ENCODE measurements around the gene MATCAP1.

MATCAP1 gene

DNA sequence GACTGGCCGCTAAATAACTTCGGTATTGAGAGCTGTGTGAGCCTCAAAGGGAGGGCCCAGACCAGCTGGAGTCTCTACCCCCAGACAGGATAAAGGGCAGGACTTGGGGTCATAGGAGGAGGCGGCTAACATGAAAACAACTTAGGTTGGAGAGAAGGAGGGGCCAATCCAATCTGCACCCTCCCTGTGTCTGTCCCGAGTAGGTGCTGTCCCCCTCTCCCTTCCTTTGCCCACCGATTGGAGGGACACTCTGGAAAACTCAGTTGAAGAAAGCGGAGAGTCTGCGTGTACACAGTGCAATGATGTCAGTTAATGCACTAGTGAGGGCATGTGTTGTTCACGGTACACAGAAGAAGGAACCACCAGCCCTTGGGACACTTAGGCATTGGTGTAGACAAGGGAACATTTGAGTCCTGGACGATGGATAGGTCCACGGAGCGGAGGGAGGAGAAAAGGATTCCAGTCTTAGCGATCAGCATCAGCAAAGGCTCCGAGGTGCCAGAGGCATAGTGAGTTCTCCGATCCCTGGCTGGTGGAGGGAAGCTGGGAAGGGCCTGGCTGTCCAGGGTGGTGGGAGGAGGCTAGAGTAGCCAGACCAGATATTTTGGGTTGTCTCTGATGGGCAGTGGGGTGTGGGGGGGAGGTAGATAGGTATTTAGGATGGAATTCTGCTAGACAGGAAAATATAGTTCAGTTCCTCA lies 12.7 kb downstream of the MATCAP1 start:
- no peak for DNase-seq

DNA sequence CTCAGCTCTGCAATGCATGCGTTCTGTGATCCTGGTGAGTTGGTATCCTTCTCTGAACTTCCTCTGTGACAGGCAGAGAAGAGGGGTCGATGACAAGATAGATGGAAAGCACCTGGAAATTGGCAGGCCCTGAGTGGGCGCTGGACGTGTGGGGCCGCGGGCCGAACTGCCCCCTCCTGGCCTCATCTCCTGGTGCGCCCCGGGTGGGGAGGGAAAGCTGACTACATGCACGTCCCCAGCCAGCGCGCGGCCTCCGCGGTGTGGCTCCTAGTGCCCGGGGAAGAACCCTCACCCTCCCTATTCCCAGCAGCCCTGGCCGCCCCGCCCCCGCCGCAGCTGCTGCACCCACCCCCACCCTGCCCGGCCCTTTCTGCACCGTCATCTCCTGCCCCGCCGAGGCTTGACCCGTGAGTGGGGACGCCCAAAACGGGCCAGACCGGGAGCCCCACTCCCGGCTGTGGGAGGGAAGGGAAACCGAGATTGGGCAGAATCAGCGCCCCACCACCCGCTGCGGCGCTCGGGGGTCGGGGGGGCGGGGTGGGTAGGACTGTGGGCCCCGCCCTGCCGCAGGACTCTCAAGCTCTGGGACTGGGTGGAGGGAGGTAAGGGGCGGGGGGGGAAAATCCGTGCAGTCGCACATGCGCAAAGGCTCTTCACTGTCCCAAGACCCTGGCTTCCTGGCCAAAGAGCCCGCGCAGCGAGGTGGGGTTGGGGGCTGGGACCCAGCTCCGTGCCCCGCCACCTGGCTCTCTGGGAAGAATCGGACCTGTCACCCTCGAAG lies 13.4 kb downstream of the MATCAP1 start, which contains the start of gene NOL3:
Gene NOL3 (plus strand): TSS at position 371 of the 781 bp plus-strand sequence.
- no peak for DNase-seq

GRCh38 chr16:67169642-67170167 lies 14.1 kb downstream of the MATCAP1 start:
- DNase-seq, result no peak

- DNase-seq, result no peak
Measured at GRCh38 chr16:67169011-67169451, 14.7 kb downstream of the MATCAP1 start.

DNA sequence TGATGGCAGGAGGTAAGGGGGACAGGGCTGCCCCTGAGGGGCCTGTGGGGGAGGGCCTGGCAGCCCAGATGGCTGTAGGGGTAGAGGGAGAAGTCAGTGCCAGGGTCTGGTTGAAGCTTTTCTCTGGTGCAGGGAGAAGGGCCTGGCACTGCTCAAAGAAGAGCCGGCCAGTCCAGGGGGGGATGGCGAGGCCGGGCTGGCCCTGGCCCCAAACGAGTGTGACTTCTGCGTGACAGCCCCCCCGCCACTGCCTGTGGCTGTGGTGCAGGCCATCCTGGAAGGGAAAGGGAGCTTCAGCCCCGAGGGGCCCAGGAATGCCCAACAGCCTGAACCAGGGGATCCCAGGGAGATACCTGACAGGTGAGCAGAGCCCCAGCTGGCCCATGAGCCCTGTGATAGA lies 16.2 kb downstream of the MATCAP1 start:
- no peak for DNase-seq

- no peak for DNase-seq
Measured at GRCh38 chr16:67166598-67167168, 17.1 kb downstream of the MATCAP1 start.

DNA sequence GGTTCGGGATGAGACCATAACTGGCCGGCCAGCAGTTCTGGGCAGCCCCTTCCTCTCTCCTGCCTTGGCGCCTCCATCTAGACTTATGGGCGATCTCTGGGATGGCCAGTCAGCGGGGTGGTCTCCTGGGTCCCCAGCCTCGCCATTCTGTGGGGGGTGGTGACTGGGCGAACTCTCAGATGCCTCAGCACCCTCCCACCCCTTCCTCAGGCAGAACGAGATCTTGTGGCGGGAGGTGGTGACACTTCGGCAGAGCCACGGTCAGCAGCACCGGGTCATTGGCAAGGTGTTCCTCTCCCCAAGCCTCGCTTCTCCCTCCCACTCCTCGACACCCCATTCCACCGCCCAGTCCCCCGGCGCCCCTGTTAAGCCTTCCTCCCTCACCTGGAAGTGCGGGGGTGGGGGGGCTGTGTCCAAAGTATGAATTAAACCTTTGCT lies 17.6 kb downstream of the MATCAP1 start:
- no peak for DNase-seq

- DNase-seq, result no peak
Measured at GRCh38 chr16:67165121-67166078, 18.4 kb downstream of the MATCAP1 start.

DNA sequence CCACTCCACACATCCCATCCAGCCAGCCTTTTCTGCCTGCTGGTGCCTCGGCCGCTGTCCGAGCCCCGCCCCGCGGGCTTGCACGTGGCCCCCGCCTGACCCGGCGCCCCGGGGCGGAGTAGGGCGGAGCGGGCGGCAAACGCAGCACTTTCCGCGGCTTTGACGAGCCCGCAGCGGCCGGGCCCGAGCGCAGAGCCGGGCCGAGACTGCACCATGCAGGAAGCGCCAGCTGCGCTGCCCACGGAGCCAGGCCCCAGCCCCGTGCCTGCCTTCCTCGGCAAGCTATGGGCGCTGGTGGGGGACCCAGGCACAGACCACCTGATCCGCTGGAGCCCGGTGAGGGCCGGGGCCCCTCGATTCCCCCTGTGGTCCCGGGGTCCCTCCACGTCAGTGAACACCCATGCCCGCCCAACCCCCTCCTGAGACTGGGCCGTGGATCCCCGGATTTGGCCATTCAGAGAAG lies 19.1 kb downstream of the MATCAP1 start, which contains the start of gene HSF4:
Gene HSF4 (plus strand): TSS at position 147 of the 463 bp plus-strand sequence. CDS start 67 bp downstream, at position 214.
- DNase-seq, result no peak

DNA sequence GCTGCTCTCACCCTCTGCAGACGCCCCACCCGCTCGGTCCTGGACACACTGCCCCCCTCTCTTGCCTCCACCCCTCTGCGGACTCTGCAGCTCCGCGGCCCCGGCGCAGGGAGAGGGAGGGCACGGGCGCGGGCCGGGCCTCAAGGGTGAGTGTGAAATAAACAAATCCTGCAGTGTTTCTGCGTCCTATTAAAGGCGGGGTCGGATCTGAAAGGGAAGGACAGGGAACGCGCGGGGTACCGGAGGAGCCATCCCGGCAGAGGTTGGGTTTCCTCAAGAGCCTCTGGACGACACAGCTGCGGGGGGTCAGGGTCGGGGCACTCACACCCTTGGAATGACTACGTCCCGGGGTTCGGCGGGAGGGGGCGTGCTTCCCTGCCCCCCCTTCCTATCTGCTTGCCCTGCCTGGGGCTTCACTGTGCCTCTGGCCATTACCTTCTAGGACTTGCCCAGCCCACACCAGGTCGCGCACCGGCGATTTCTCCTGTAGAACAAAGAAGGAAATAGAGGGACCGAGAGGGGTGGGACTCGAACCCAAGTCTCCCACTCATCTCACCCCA lies 19.7 kb downstream of the MATCAP1 start:
- no peak for DNase-seq

DNA sequence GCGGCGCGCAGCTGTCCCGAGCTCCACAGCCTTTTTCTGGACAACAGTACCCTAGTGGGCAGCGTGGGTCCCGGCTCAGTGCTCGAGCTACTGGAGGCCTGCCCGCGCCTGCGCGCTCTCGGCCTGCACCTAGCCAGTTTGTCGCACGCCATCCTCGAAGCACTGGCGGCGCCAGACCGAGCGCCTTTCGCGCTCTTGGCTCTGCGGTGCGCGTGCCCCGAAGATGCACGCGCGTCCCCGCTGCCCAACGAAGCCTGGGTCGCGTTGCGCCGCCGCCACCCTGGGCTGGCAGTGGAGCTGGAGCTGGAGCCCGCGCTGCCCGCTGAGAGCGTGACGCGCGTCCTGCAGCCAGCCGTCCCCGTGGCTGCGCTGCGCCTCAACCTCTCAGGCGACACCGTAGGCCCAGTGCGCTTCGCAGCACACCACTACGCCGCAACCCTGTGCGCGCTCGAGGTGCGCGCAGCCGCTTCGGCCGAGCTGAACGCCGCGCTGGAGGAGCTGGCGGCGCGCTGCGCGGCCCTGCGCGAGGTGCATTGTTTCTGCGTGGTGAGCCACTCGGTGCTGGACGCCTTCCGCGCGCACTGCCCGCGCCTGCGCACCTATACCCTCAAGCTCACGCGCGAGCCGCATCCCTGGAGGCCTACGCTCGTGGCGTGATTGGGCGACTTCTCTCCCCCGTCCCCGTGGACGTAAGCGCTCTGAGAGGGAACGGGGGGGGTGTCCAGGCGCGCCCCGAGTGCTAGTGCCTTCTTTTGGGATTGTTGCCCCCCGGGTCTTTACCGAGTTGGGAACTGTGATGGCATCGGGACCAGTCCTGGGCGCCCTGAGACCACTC lies 20.4 kb downstream of the MATCAP1 start:
- no peak for DNase-seq

- DNase-seq, result no peak
Measured at GRCh38 chr16:67162506-67163163, 21.1 kb downstream of the MATCAP1 start.

DNA sequence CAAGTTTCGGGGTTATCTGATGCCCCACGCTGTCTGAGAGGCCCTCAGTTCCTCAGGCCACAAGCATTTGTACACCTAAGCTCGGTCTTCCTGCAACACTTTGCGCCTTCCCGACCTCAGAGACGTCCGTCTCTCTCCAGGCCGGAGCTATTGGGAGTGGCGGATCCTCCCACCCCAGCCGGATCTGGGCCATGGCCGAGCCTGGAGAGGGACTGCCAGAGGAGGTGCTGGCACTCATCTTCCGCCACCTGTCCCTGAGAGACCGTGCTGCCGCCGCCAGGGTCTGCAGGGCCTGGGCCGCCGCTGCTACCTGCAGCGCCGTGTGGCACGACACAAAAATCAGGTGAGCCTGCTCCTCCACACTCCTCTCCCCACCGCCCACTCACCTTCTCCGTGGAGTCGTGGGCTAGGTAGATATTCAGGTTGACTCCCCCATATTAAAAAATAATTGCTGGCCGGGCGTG lies 22.1 kb downstream of the MATCAP1 start:
- DNase-seq, result no peak

DNA sequence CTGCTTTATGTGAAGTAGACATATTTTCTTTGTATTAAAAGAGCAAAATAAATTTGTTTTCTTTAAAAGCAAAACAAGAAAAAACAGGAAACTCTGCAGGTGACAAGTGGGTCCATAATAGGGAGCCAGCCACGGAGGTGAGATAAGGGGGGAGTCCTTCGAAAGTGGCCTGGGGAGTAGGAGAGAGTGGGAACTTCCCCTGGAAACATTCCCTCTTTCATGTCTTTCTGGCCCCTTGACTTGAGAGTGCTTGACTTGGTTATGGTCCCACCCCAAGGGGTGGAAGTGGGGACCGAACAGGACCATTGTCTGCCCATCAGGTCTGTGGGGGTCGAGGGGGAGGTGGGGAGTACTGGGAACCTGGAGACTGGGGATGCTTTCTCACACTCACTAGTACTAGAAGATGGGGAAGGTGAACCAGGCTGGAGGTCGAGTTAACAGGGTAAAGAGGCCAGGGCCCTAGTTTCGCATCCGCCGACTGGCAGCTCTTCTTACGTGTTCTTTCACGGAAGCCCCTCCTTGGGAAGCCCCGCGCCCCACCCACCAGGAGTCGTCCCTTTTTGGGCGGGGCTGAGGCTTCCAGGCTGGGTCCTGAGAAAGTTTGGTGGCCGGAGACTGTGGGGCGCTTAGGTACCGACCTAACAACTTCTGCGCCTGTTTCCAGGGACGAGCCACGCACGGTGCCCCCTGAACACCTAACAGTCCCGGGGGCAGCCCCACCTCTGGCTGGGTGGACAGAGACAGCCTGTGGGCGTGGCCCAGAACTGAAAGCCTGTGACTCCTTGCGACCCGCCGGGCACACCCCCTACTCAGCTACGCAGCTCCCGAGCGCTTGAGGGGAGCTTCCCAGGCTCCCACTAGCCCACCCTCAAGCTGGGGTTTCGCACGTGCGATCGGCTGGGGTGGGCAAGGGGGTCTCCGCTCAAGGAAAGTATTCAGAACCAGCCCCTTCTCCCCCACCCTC lies 24.8 kb downstream of the MATCAP1 start:
- DNase-seq, result peak; percentile 77

GRCh38 chr16:67157892-67158635 lies 25.7 kb downstream of the MATCAP1 start:
- no peak for DNase-seq

DNA sequence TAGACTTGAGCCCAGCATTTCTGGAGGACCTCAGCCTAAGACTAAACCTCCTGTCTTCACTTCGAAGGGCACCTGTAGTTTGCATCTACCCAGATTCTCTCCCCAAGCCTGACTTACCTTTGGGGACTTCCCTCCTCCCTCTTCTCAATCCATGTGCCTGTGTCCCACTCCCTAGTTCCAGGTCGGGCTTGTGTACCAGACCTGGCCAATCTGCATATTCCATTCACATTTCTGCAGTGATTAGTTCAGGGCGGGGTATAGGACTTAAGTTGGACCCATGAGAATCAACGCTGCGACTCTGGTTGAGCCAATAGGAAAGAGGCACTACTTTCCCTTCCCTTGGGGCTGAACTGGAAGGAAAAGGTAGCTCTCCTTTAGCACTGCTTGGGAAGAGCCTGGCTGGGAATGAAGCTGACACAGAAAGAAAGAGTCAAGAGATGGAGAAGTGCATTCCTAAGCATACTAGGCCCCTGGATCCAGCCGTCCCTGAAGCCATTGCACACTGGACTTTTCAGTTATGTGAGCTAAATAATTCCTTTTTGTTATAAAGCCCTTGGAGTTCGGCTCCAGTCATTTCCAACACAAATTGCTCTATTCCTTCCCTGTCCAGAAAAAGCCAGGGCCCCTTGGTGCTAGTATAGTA lies 26.5 kb downstream of the MATCAP1 start:
- DNase-seq, result no peak

DNA sequence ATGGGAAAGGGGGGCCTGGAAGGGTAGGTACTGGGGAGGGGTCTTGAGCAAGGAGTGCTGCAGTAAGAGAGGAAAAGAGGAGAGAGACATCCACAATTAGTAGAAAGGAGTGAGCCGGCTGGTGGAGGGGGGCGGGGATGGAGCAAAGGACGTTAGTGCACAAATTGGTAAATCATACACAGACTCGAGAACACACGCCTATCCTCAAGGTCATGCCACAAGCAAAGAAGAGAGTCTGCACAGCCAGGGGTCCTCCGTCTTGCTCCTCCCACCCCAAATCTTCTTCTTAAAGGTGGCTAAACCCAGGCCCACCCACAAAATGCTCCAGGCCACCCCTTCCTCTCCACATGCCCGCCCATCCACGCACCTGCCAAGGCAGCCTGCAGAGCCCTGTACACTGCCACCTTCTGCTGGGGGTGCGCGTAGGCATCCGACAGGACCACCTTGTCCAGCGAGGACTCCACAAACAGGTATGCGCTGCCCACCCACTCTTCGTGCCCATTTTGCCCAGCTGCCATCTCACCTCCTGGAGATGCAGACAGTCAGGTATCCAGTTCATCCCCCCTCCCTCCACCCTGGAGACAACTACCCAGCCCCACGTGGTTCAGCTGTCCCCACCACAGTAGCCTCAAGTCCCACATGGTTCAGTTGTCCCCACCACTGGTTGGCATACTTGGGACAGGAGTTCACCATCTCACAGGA lies 27.5 kb downstream of the MATCAP1 start:
- no peak for DNase-seq

Data from activated CD4-positive, alpha-beta T cell treated with anti-CD3 and anti-CD28 coated beads for 1 hour (primary cell).